Parathyroid adenoma (tissue), 2 donors: ENCODE measurements around the gene MGRN1.
"Not testable (repeated sequence)": the region's sequence is repeated elsewhere in the genome, so short reads cannot be mapped to it uniquely, and the experiment has no call there.

Experiments used
- H2AFZ ChIP-seq: fragments of 300-600 bp; sonication (generic); one replicate; pipeline ENCODE4 v1.7.0; 2017; ENCODE audit warnings: antibody characterized with exemption, mild to moderate bottlenecking
- H3K27ac ChIP-seq: fragments of 300-600 bp; sonication (generic); one replicate; pipeline ENCODE4 v1.7.0; 2017
- H3K27me3 ChIP-seq: fragments of 300-600 bp; sonication (generic); one replicate; pipeline ENCODE4 v1.7.0; 2017; ENCODE audit warnings: low read length; ENCODE audit not compliant: control insufficient read depth, insufficient read depth
- H3K36me3 ChIP-seq: fragments of 300-600 bp; sonication (generic); one replicate; pipeline ENCODE4 v1.7.0; 2017; ENCODE audit warnings: low read length; ENCODE audit not compliant: control insufficient read depth, insufficient read depth
- H3K4me1 ChIP-seq: fragments of 300-600 bp; sonication (generic); one replicate; pipeline ENCODE4 v1.7.0; 2017; ENCODE audit warnings: control low read depth
- H3K4me2 ChIP-seq: fragments of 300-600 bp; sonication (generic); one replicate; pipeline ENCODE4 v1.7.0; 2017; ENCODE audit warnings: low read length
- H3K4me3 ChIP-seq: fragments of 300-600 bp; sonication (generic); one replicate; pipeline ENCODE4 v1.7.0; 2017; ENCODE audit warnings: low read depth, low read length
- H3K79me2 ChIP-seq: fragments of 300-600 bp; sonication (generic); one replicate; pipeline ENCODE4 v1.7.0; 2017; ENCODE audit warnings: control low read depth
- H3K9ac ChIP-seq: fragments of 300-600 bp; sonication (generic); one replicate; pipeline ENCODE4 v1.7.0; 2017; ENCODE audit warnings: mild to moderate bottlenecking
- H3K9me3 ChIP-seq: fragments of 300-600 bp; sonication (generic); one replicate; pipeline ENCODE4 v1.7.0; 2017; ENCODE audit warnings: low read length; ENCODE audit not compliant: control insufficient read depth
- TF ChIP-seq, protein P1 (sequence below): fragments of 300-600 bp; sonication (generic); IDR thresholded peaks from one replicate; pipeline ENCODE4 v1.7.0; 2017; ENCODE audit warnings: antibody characterized with exemption, mild to moderate bottlenecking
- donor health status: primary hyperparathyroidism.

Gene MGRN1

GRCh38 chr16:4736546-4736945 is 111.9 kb downstream of the MGRN1 start:
- no peaks in the 10 kb centered on the region for H3K9me3 ChIP-seq
- no peak overlapping the region for H3K9ac ChIP-seq
- H3K27ac ChIP-seq: no peak overlapping the region
- H3K4me1 ChIP-seq: peaks cover 6% of the 10 kb centered on the region
- no peaks in the 10 kb centered on the region for H3K27me3 ChIP-seq
- TF ChIP-seq, protein P1, sequence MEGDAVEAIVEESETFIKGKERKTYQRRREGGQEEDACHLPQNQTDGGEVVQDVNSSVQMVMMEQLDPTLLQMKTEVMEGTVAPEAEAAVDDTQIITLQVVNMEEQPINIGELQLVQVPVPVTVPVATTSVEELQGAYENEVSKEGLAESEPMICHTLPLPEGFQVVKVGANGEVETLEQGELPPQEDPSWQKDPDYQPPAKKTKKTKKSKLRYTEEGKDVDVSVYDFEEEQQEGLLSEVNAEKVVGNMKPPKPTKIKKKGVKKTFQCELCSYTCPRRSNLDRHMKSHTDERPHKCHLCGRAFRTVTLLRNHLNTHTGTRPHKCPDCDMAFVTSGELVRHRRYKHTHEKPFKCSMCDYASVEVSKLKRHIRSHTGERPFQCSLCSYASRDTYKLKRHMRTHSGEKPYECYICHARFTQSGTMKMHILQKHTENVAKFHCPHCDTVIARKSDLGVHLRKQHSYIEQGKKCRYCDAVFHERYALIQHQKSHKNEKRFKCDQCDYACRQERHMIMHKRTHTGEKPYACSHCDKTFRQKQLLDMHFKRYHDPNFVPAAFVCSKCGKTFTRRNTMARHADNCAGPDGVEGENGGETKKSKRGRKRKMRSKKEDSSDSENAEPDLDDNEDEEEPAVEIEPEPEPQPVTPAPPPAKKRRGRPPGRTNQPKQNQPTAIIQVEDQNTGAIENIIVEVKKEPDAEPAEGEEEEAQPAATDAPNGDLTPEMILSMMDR: no peak
- H3K79me2 ChIP-seq: no peaks in the 10 kb centered on the region
- no peaks in the 10 kb centered on the region for H3K36me3 ChIP-seq
- no peak overlapping the region for H3K4me3 ChIP-seq
- no peak overlapping the region for H3K4me2 ChIP-seq
- H2AFZ ChIP-seq: no peak overlapping the region

DNA sequence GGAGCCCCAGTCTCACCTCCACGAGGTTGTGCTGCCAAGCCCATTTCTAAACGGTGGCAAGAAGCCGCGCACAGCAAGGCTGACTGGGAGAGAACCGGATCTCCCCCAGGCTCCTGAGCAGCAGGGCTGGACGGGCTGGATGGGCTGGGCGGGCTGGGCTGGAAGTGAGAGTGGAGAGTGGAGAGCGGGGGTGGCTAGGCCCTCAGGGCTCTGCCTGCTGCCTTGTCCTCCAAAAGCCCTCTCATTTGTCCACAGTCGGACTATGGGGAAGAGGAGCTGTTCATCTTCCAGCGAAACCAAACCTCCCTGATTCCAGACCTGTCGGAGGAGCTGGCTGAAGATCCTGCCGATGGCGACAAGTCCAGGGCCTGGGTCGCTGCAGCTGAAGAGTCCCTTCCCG is 112.9 kb downstream of the MGRN1 start:
- H3K9me3 ChIP-seq: no peaks in the 10 kb centered on the region
- no peak overlapping the region for H3K4me2 ChIP-seq
- H3K36me3 ChIP-seq: no peaks in the 10 kb centered on the region
- H3K4me3 ChIP-seq: no peak overlapping the region
- H3K9ac ChIP-seq: no peak overlapping the region
- H3K27me3 ChIP-seq: no peaks in the 10 kb centered on the region
- H2AFZ ChIP-seq: no peak overlapping the region
- no peaks in the 10 kb centered on the region for H3K79me2 ChIP-seq
- TF ChIP-seq, protein P1: no peak
- peaks cover 6% of the 10 kb centered on the region for H3K4me1 ChIP-seq
- no peak overlapping the region for H3K27ac ChIP-seq

DNA sequence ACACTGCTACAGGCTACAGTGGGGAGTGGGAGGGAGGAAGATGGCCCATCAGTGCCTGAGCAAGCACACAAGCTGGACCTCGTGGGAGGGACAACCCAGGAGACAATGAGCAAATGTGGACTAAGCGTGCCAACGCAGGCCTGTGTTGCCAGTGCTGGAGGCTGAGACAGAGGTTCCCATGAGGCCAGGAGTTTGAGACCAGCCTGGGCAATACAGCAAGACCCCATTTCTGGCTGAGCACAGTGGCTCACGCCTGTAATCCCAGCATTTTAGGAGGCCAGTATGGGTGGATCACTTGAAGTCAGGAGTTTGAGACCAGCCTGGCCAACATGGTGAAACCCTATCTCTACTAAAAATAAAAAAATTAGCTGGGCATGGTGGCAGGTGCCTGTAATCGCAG is 113.7 kb downstream of the MGRN1 start:
- not testable (repeated sequence) for H3K9me3 ChIP-seq, H3K27me3 ChIP-seq, H2AFZ ChIP-seq, H3K27ac ChIP-seq, H3K9ac ChIP-seq, H3K4me3 ChIP-seq, H3K4me2 ChIP-seq, H3K36me3 ChIP-seq, H3K79me2 ChIP-seq
- peaks cover 12% of the 10 kb centered on the region for H3K4me1 ChIP-seq
